Smooth muscle cell (in vitro differentiated cells): ENCODE measurements around the gene ERCC6L. TPM values are rescaled to one million over a fixed set of nuclear protein-coding genes. Genes with fewer than 3 reads are reported as not detected.

ENCODE experiments used
- DNase-seq: peaks from one replicate; lab custom pipeline; 2025; ENCODE audit not compliant: unreplicated experiment; lab: John Stamatoyannopoulos, UW
- H2AFZ ChIP-seq: fragments of 200-600 bp; sonication (generic); 2 replicates; pipeline ENCODE4 v1.6.0; 2016; ENCODE audit warnings: antibody characterized with exemption, low read depth, mild to moderate bottlenecking
- H3F3A ChIP-seq: fragments of 200-600 bp; sonication (generic); 2 replicates; pipeline ENCODE4 v1.6.0; 2017; ENCODE audit warnings: antibody characterized with exemption, low read depth
- H3K27ac ChIP-seq: fragments of 200-600 bp; sonication (generic); 2 replicates; pipeline ENCODE4 v1.5.1; 2016; ENCODE audit warnings: low read depth, mild to moderate bottlenecking
- H3K27me3 ChIP-seq: fragments of 200-600 bp; sonication (generic); 2 replicates; pipeline ENCODE4 v1.6.1; 2016; ENCODE audit warnings: low read depth, mild to moderate bottlenecking
- H3K36me3 ChIP-seq: fragments of 200-600 bp; sonication (generic); 2 replicates; pipeline ENCODE4 v1.5.1; 2016; ENCODE audit warnings: low read depth
- H3K4me1 ChIP-seq: fragments of 200-600 bp; sonication (generic); 2 replicates; pipeline ENCODE4 v1.5.1; 2016; ENCODE audit warnings: low read depth
- H3K4me2 ChIP-seq: fragments of 200-600 bp; sonication (generic); 2 replicates; pipeline ENCODE4 v1.6.0; 2016; ENCODE audit warnings: mild to moderate bottlenecking
- H3K4me3 ChIP-seq: fragments of 200-600 bp; sonication (generic); 2 replicates; pipeline ENCODE4 v1.5.1; 2016; ENCODE audit warnings: mild to moderate bottlenecking
- H3K79me2 ChIP-seq: fragments of 200-600 bp; sonication (generic); 2 replicates; pipeline ENCODE4 v1.6.0; 2016; ENCODE audit warnings: low read depth, mild to moderate bottlenecking
- H3K9ac ChIP-seq: fragments of 200-600 bp; sonication (generic); 2 replicates; pipeline ENCODE4 v1.6.0; 2016; ENCODE audit warnings: low read depth
- H3K9me3 ChIP-seq: fragments of 200-600 bp; sonication (generic); replicated peaks from 2 replicates; pipeline ENCODE4 v1.5.1; 2016; ENCODE audit warnings: low read depth
- H4K20me1 ChIP-seq: fragments of 200-600 bp; sonication (generic); 2 replicates; pipeline ENCODE4 v1.6.0; 2016; ENCODE audit warnings: low read depth
- WGBS: methylation state at CpG from one replicate; pipeline ENCODE4 v1.1.7; 2016; ENCODE audit warnings: low lambda C conversion rate; 5-methylcytosine and 5-hydroxymethylcytosine counted together
- polyA plus RNA-seq: library from polyadenylated mRNA; unstranded; fragments of >200 nt; fragmentation: Nextera tagmentation; extraction: Ambion mirVana; gene quantifications from 2 replicates; pipeline ENCODE4 v1.2.1, GENCODE V29; 2016
- total RNA-seq: library from RNA; depleted of rRNA; stranded (reverse); fragments of >200 nt; gene quantifications from 2 replicates; pipeline ENCODE4 v1.2.3, GENCODE V29; 2014
- TF ChIP-seq, protein P1 (sequence below): fragments of 200-600 bp; sonication (generic); IDR thresholded peaks from 2 replicates; pipeline ENCODE4 v1.5.1; 2017; ENCODE audit warnings: borderline replicate concordance, mild to moderate bottlenecking, antibody characterized with exemption; ENCODE audit not compliant: insufficient read depth, poor library complexity, severe bottlenecking

ERCC6L gene
- total and polyA plus RNA-seq, 2 experiments from 2014 or later = 0.89 to 1.5 TPM

DNA sequence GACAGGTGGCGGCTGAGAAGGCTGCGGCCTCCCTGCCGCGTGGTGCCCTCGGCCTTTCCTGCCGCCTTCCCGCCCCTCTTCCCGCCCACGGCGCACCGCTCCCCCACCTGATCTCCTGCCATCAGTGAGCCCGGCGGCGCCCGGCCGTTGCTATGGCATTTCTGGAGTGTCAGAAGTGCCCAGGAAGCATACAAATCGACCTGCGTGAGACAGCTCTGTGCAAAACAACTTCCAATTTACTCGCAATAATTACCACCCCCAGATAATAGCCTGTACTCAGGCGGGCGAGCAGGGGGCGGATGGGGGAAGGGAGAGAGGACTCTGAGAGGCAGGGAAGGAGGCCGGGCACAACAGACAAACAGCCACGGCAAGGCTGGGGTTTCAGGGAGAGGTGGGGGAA lies 16.6 kb upstream of the ERCC6L start:
- DNase-seq = no peak
- Histone ChIP-seq H3K4me1 (no peaks in the 10 kb centered on the region), H3K79me2 (no peaks in the 10 kb centered on the region), H3F3A (no peaks in the 10 kb centered on the region), H3K4me2 (peak overlapping the region; percentile 40), H4K20me1 (no peaks in the 10 kb centered on the region), H3K27ac (no peak overlapping the region), H3K9me3 (no peaks in the 10 kb centered on the region), H3K36me3 (no peaks in the 10 kb centered on the region), H3K4me3 (no peak overlapping the region), H2AFZ (no peak overlapping the region), H3K9ac (no peak overlapping the region), H3K27me3 (no peaks in the 10 kb centered on the region)
- WGBS = 57% methylated on average over 24 of the region's 24 CpGs
- TF ChIP-seq, protein P1, sequence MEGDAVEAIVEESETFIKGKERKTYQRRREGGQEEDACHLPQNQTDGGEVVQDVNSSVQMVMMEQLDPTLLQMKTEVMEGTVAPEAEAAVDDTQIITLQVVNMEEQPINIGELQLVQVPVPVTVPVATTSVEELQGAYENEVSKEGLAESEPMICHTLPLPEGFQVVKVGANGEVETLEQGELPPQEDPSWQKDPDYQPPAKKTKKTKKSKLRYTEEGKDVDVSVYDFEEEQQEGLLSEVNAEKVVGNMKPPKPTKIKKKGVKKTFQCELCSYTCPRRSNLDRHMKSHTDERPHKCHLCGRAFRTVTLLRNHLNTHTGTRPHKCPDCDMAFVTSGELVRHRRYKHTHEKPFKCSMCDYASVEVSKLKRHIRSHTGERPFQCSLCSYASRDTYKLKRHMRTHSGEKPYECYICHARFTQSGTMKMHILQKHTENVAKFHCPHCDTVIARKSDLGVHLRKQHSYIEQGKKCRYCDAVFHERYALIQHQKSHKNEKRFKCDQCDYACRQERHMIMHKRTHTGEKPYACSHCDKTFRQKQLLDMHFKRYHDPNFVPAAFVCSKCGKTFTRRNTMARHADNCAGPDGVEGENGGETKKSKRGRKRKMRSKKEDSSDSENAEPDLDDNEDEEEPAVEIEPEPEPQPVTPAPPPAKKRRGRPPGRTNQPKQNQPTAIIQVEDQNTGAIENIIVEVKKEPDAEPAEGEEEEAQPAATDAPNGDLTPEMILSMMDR = no peak

DNA sequence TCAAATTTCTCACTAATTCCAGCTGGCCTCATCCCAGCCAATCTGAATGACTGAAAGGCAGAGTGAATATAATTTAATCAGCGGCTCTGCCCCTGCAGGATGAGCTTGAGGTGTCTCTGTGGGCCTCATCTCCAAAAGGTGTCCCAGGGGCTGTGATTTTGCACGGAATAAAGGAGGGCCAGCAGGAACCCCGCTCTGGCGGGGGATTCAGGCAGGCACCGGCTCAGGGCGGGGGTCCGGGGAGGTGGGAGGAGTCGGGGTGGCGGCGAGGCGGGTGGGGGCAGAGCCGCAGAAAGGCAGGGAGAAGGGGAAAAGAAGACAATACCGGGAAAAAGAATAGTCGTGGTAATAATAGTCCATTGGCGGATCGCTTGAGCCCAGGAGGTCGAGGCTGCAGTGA lies 16.0 kb upstream of the ERCC6L start:
- H3K79me2 ChIP-seq = no peaks in the 10 kb centered on the region
- no peaks in the 10 kb centered on the region for H3K4me1 ChIP-seq
- no peaks in the 10 kb centered on the region for H3K27me3 ChIP-seq
- H3K4me3 ChIP-seq = no peak overlapping the region
- DNase-seq = no peak
- H3K9ac ChIP-seq = no peak overlapping the region
- TF ChIP-seq, protein P1 = no peak
- no peak overlapping the region for H3K4me2 ChIP-seq
- no peaks in the 10 kb centered on the region for H3K36me3 ChIP-seq
- no peaks in the 10 kb centered on the region for H4K20me1 ChIP-seq
- H2AFZ ChIP-seq = no peak overlapping the region
- H3F3A ChIP-seq = no peaks in the 10 kb centered on the region
- H3K27ac ChIP-seq = no peak overlapping the region
- WGBS = 39% methylated on average over 15 of the region's 17 CpGs
- H3K9me3 ChIP-seq = no peaks in the 10 kb centered on the region

DNA sequence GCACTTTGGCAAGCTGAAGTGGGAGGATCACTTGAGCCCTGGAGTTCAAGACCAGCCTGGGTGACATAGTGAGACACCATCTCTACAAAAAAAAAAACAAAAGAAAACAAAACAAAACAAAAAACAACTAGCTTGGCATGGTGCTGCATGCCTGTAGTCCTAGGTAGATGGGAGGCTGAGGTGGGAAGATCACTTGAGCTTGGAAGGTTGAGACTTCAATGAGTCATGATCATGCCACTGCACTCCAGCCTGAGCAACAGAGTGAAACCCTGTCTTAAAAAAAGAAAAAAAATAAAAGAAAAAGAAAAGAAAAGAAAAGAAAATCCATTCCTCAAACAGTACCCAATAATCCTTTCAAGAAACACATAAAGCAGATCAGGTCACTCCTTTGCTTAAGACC lies 14.9 kb upstream of the ERCC6L start:
- Histone ChIP-seq H3K79me2 (no peaks in the 10 kb centered on the region), H2AFZ (no peak overlapping the region), H3K27ac (no peak overlapping the region), H3K9ac (no peak overlapping the region), H3K9me3 (no peaks in the 10 kb centered on the region), H3F3A (no peaks in the 10 kb centered on the region), H3K4me3 (no peak overlapping the region), H3K4me2 (no peak overlapping the region), H3K27me3 (no peaks in the 10 kb centered on the region), H4K20me1 (no peaks in the 10 kb centered on the region), H3K4me1 (no peaks in the 10 kb centered on the region), H3K36me3 (no peaks in the 10 kb centered on the region)
- no peak for DNase-seq
- TF ChIP-seq, protein P1 = no peak

DNA sequence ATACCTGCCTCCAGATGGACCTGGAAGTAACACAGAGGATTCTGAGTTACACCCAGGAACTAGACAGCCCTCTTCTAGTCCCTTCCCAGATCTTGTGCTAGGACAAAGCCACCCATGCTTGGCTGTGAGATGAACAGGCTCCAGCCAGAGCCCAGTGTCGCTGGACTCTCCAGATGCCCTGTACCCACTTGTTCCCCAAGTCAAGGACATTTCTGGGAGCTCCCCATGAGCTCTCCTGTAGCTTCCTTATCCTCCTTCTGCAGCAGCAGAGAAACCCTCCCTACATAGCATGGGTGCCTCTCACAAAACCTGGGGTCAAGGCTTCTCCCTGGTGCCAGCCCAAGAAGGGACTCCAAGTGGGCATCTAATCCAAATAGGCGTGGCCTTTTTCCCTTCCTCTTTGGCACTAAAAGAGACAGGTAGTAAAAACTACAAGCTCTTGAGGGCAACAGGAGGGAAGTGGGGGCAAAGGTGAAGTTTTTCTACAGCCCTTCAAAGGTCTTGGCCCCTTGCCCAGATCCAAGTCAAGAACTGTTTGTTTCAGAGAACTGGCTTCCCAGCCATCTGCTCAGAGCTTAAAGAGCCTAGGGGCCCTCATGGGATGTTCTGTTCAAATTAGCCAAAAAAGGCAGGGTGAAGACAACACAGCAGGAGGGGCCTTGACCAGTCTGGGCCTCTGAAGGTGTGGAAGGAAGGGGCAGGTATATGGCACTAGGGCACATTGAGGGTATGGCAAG lies 8.5 kb upstream of the ERCC6L start:
- H2AFZ ChIP-seq = no peak overlapping the region
- no peak for DNase-seq
- no peaks in the 10 kb centered on the region for H4K20me1 ChIP-seq
- H3K4me1 ChIP-seq = no peaks in the 10 kb centered on the region
- no peak overlapping the region for H3K4me2 ChIP-seq
- WGBS = 75% methylated on average over 2 of the region's 2 CpGs
- H3K27ac ChIP-seq = no peak overlapping the region
- no peak overlapping the region for H3K4me3 ChIP-seq
- H3K27me3 ChIP-seq = no peaks in the 10 kb centered on the region
- TF ChIP-seq, protein P1 = no peak
- H3F3A ChIP-seq = no peaks in the 10 kb centered on the region
- H3K79me2 ChIP-seq = no peaks in the 10 kb centered on the region
- H3K36me3 ChIP-seq = no peaks in the 10 kb centered on the region
- no peaks in the 10 kb centered on the region for H3K9me3 ChIP-seq
- no peak overlapping the region for H3K9ac ChIP-seq
